Bronchial epithelial cell (primary cell): ENCODE measurements around the gene USP5. TPM values are rescaled to one million over a fixed set of nuclear protein-coding genes. Genes with fewer than 3 reads are reported as not detected.

Source experiments
- DNase-seq: peaks from one replicate; pipeline ENCODE4 v3.0.0-alpha.2; 2010; ENCODE audit warnings: low read depth
- FAIRE-seq: peaks from 2 replicates; lab custom pipeline; 2011; peaks lifted over from hg19 to GRCh38; lab: Jason Lieb, UNC
- H3K27me3 ChIP-seq: 2 replicates; pipeline ENCODE4 v1.5.1; 2011; ENCODE audit warnings: low read length; ENCODE audit not compliant: control insufficient read depth, insufficient read depth
- H3K36me3 ChIP-seq: 2 replicates; pipeline ENCODE4 v1.5.1; 2011; ENCODE audit warnings: low read length; ENCODE audit not compliant: control insufficient read depth, insufficient read depth
- H3K4me3 ChIP-seq: 2 replicates; pipeline ENCODE4 v1.5.1; 2011; ENCODE audit warnings: mild to moderate bottlenecking, low read depth, low read length, control low read depth
- total RNA-seq: library from RNA; depleted of rRNA; stranded (reverse); fragments of >200 nt; gene quantifications from 2 replicates; pipeline ENCODE4 v1.2.1, GENCODE V29; 2014
- TF ChIP-seq, protein P1 (sequence below): IDR thresholded peaks from 2 replicates; pipeline ENCODE4 v1.5.1; 2011; ENCODE audit warnings: mild to moderate bottlenecking, moderate library complexity, low read length, control low read depth, inconsistent platforms; ENCODE audit not compliant: insufficient read depth, severe bottlenecking

The USP5 gene
- total RNA-seq, 1 donor from 2014 or later: 45.0 TPM

DNA sequence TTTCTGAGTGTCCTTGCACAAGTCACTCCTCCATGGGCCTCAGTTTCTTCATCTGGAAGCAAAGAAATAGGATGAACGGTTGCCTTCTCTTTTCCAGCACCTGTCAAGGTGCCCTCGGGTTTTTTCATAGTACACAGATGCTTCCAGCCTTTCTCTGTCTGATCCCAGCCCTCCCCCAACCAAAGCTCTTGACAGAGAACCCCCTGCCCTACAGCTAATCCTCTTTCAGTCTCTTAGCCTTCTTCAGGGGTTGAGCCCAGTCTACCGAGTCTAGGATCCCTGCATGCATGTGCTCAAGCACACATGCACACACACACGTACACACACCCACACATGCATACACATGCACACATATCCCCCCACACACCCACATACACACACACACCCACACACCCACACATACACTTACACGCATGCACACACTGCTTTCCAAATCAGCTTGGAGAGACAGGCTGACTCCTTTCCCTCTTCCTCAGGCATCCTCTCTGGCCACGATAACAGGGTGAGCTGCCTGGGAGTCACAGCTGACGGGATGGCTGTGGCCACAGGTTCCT is 5.6 kb upstream of the USP5 start:
- peaks cover 4% of the 10 kb centered on the region for H3K36me3 ChIP-seq
- no peak overlapping the region for H3K4me3 ChIP-seq
- TF ChIP-seq, protein P1, sequence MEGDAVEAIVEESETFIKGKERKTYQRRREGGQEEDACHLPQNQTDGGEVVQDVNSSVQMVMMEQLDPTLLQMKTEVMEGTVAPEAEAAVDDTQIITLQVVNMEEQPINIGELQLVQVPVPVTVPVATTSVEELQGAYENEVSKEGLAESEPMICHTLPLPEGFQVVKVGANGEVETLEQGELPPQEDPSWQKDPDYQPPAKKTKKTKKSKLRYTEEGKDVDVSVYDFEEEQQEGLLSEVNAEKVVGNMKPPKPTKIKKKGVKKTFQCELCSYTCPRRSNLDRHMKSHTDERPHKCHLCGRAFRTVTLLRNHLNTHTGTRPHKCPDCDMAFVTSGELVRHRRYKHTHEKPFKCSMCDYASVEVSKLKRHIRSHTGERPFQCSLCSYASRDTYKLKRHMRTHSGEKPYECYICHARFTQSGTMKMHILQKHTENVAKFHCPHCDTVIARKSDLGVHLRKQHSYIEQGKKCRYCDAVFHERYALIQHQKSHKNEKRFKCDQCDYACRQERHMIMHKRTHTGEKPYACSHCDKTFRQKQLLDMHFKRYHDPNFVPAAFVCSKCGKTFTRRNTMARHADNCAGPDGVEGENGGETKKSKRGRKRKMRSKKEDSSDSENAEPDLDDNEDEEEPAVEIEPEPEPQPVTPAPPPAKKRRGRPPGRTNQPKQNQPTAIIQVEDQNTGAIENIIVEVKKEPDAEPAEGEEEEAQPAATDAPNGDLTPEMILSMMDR: no peak
- no peak for FAIRE-seq
- DNase-seq: no peak
- H3K27me3 ChIP-seq: no peaks in the 10 kb centered on the region

DNA sequence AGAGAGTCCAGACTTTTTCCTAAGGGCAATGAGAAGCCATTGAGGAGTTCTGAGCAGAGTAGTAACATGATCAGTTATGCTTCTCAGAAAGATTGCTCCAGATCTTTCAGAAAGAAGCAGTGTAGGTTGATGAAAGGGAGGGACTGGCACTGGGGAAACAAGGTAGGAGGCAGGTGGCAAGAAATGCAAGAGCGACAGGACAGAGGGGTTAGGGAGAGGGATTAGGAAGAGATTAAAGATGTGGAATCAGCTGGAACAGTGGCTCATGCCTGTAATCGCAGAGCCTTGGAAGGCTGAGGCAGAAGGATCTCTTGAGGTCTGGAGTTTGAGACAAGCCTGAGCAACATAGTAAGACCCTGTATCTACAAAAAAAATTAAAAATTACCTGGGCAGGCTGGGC is 4.3 kb upstream of the USP5 start:
- TF ChIP-seq, protein P1: no peak
- FAIRE-seq (no peak), DNase-seq (no peak)
- Histone ChIP-seq H3K27me3 (no peaks in the 10 kb centered on the region), H3K36me3 (peaks cover 4% of the 10 kb centered on the region), H3K4me3 (no peak overlapping the region)

DNA sequence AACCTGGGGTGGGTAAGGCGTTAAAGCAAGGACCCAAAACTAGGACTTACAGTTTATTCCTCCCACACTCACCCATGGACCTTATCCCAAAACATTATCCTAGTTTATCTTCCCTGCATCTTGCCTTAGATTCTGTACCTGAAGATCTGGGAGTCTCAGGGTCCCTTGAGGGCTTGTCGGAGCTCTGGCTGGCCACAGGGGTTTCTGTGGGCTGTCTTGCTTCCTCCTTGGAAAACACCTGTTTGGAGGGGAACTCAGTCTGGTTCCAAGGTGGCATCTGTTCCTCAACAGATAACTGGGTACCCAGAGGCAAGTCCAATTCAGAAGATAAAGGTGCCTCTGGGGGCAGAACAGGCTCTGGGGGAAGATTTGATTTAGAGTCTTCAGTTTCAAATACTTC is 2.5 kb upstream of the USP5 start:
- H3K27me3 ChIP-seq: no peaks in the 10 kb centered on the region
- TF ChIP-seq, protein P1: no peak
- H3K4me3 ChIP-seq: no peak overlapping the region
- no peak for FAIRE-seq
- DNase-seq: no peak
- peaks cover 4% of the 10 kb centered on the region for H3K36me3 ChIP-seq

DNA sequence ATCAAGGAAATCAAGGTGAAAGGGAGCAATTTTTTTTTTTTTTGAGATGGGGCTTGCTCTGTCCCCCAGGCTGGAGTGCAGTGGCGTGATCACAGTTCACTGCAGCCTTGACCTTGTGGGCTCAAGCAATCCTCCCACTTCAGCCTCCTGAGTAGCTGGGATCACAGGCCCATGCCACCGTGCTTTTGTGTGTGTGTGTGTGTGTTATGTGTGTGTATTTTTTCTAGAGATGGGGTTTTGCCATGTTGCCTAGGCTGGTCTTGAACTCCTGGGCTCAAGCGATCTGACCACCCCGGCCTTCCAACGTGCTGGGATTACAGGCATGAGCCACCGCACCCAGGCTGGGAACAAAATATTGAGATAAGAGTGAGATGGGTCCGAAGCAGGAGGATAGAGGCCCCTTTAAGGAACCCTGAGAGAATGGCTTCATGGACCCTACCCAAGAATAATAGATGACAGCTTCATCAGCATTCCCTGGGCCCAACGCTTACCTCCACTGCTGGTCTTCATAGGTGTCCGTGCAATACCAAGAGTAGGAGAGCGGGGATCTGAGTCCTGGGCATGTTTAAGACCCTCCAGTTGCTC is 1.9 kb upstream of the USP5 start:
- Histone ChIP-seq H3K4me3 (no peak overlapping the region), H3K27me3 (no peaks in the 10 kb centered on the region), H3K36me3 (peaks cover 4% of the 10 kb centered on the region)
- TF ChIP-seq, protein P1: no peak
- FAIRE-seq: no peak
- no peak for DNase-seq

DNA sequence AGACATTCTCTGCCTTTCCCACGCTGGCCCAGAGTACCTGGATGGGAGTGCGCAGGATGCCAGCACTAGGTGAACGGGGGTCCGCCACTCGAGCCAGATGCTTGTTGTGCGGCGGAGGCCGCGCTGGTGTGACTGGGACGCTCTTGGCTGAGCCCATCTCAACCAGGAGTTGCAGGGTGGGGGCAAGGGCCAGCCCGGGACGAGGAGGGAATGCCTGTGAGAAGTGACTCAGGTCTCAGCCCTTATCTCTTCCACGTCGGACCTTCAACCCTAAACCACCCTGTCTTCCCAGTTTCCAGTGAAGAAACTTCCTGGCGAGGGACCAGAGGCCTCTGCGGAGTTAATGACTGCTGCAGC is 1.2 kb upstream of the USP5 start:
- Histone ChIP-seq H3K27me3 (no peaks in the 10 kb centered on the region), H3K36me3 (peaks cover 3% of the 10 kb centered on the region), H3K4me3 (peak overlapping the region; percentile 79)
- FAIRE-seq (no peak), DNase-seq (no peak)
- TF ChIP-seq, protein P1: no peak
